ENCODE data around the gene GLIS1. TPM values are rescaled to one million over a fixed set of nuclear protein-coding genes. Genes with fewer than 3 reads are reported as not detected.

GLIS1 gene
- total and polyA plus RNA-seq, 2 of the 8 experiments (the other 6 are each of a cell fraction or from before 2014, with no cell fraction given), result 0.15 to 0.22 TPM

- TF ChIP-seq CHD7 (IDR thresholded peaks at IDR 0.05; ENCODE audit: insufficient replicate concordance, low read length) (no peak), CHD2 (IDR thresholded peaks at IDR 0.05; ENCODE audit: low read length) (no peak), RNF2 (IDR thresholded peaks at IDR 0.05; ENCODE audit: borderline replicate concordance, low read depth, low read length, missing control alignments, poor library complexity, severe bottlenecking) (no peak), CEBPB (IDR thresholded peaks at IDR 0.05; ENCODE audit: low read depth, low read length) (no peak), RAD21 (IDR thresholded peaks at IDR 0.05 in 1 of 2, conservative IDR thresholded peaks at IDR 0.05 in 1 of 2; ENCODE audit: low read depth in 2 of 2, low read length in 2 of 2) (no peak), CTBP2 (IDR thresholded peaks at IDR 0.05; ENCODE audit: borderline replicate concordance, insufficient read depth, insufficient read length, low read length) (no peak), ASH2L (IDR thresholded peaks at IDR 0.05; ENCODE audit: low read length) (no peak), SIRT6 (IDR thresholded peaks at IDR 0.05; ENCODE audit: low read length) (no peak), HDAC2 (IDR thresholded peaks at IDR 0.05; ENCODE audit: borderline replicate concordance in 1 of 2, low read depth in 2 of 2, low read length in 2 of 2) (no peak), SP4 (IDR thresholded peaks at IDR 0.05; ENCODE audit: low read length) (no peak)
These were observed 121.0 kb downstream of the GLIS1 start (continued) for GRCh38 chr1:53617851-53618499.

All from H1 (cell line).